Mesothelial cell of epicardium (in vitro differentiated cells): ENCODE data around the gene ADGRA3. TPM values are rescaled to one million over a fixed set of nuclear protein-coding genes. Genes with fewer than 3 reads are reported as not detected.

ENCODE experiments used
- DNase-seq, 2 experiments: peaks; one replicate each; pipeline ENCODE4 v3.0.0; 2021; ENCODE audit warnings: low spot score in 2 of 2; ENCODE audit not compliant: unreplicated experiment in 2 of 2
- H3K27ac Mint-ChIP-seq: 2 replicates; pipeline ENCODE4 v1.8.0; 2021; ENCODE audit warnings: mixed read lengths
- H3K27me3 Mint-ChIP-seq: 2 replicates; pipeline ENCODE4 v1.8.0; 2021; ENCODE audit warnings: low read depth, mixed read lengths
- H3K36me3 Mint-ChIP-seq: 2 replicates; pipeline ENCODE4 v1.8.0; 2021; ENCODE audit warnings: mixed read lengths
- H3K4me1 Mint-ChIP-seq: 2 replicates; pipeline ENCODE4 v1.8.0; 2021; ENCODE audit warnings: mixed read lengths
- H3K4me3 Mint-ChIP-seq: 2 replicates; pipeline ENCODE4 v1.8.0; 2021; ENCODE audit warnings: mild to moderate bottlenecking, moderate library complexity, mixed read lengths
- H3K9me3 Mint-ChIP-seq: 2 replicates; pipeline ENCODE4 v1.8.0; 2021; ENCODE audit warnings: mixed read lengths
- total RNA-seq: library from RNA; stranded (reverse); gene quantifications from 3 replicates; pipeline ENCODE4 v1.2.1, GENCODE V29; 2021
- TF ChIP-seq, protein P1 (sequence below): fragments of 200-600 bp; sonication (generic); IDR thresholded peaks from one replicate; pipeline ENCODE4 v1.5.0; 2021; ENCODE audit warnings: antibody characterized with exemption; ENCODE audit not compliant: unreplicated experiment

ADGRA3 gene
- total RNA-seq, 1 donor from 2014 or later, result 109 TPM

DNA sequence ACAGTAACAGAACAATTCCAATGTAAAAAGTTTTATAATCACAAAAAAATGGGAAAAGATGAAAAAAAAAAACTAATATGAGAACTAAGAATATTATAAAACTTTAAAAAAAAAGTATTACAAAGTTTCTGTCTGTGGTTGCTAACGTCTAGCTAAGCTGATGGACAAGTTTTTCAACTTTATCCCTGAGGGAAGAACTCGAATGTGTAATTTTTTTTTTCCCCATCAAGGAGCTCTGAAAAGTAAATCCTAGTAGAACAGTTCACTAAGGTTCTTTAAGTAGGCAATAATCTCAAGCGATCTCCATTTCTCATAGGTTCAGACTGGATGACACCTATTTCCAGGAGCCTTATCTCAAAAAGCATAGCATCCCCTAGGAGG lies 14.2 kb downstream of the ADGRA3 start:
- Mint-ChIP-seq H3K9me3 (no peaks in the 10 kb centered on the region), H3K36me3 (no peaks in the 10 kb centered on the region), H3K4me3 (no peak overlapping the region), H3K27ac (no peak overlapping the region), H3K4me1 (peaks cover 13% of the 10 kb centered on the region), H3K27me3 (no peaks in the 10 kb centered on the region)
- DNase-seq, result no peak
- TF ChIP-seq, protein P1, sequence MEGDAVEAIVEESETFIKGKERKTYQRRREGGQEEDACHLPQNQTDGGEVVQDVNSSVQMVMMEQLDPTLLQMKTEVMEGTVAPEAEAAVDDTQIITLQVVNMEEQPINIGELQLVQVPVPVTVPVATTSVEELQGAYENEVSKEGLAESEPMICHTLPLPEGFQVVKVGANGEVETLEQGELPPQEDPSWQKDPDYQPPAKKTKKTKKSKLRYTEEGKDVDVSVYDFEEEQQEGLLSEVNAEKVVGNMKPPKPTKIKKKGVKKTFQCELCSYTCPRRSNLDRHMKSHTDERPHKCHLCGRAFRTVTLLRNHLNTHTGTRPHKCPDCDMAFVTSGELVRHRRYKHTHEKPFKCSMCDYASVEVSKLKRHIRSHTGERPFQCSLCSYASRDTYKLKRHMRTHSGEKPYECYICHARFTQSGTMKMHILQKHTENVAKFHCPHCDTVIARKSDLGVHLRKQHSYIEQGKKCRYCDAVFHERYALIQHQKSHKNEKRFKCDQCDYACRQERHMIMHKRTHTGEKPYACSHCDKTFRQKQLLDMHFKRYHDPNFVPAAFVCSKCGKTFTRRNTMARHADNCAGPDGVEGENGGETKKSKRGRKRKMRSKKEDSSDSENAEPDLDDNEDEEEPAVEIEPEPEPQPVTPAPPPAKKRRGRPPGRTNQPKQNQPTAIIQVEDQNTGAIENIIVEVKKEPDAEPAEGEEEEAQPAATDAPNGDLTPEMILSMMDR, result no peak

DNA sequence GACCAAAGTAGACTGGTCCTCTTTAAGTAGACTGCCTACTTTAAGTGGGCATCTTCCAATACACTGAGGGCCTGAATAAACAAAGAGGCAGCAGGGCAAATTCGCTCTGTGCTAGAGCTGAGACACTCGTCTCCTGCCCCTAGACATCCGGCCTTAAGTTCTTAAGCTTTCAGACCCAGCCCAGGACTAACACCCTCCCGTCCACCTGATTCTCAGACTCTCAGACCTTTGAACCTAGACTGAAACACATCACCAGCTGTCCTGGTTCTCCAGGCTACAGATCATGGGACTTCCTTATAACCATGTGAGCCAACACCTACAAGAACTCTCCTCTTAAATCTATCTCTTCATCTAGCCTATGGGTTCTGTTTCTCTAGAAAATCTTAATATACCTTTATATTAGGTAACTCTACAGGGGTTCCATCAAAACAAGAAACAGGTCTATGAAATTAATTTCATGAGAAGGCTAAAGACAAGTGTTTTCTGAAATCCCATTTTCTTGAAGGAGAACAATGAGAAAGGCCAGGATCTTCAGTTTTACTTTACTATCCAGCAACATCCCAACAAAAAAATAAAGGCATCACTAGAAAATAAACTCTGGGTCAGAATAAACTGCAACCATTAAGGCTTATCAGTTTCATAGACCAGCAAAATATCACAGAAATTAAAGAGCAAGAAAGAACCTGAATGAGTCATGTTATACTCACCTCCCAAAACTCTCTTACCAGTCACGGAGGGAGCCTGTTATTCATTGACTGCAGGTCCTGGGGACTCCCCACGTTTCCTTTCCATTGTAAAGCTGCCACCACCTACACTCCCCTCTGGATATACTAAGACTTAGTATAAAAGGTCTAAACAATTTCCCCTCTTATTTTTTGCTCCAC lies 14.8 kb downstream of the ADGRA3 start:
- DNase-seq, result no peak
- H3K9me3 Mint-ChIP-seq, result no peaks in the 10 kb centered on the region
- no peak overlapping the region for H3K27ac Mint-ChIP-seq
- H3K4me1 Mint-ChIP-seq, result peaks cover 13% of the 10 kb centered on the region
- TF ChIP-seq, protein P1, result no peak
- no peak overlapping the region for H3K4me3 Mint-ChIP-seq
- peaks cover 3% of the 10 kb centered on the region for H3K36me3 Mint-ChIP-seq
- no peaks in the 10 kb centered on the region for H3K27me3 Mint-ChIP-seq

DNA sequence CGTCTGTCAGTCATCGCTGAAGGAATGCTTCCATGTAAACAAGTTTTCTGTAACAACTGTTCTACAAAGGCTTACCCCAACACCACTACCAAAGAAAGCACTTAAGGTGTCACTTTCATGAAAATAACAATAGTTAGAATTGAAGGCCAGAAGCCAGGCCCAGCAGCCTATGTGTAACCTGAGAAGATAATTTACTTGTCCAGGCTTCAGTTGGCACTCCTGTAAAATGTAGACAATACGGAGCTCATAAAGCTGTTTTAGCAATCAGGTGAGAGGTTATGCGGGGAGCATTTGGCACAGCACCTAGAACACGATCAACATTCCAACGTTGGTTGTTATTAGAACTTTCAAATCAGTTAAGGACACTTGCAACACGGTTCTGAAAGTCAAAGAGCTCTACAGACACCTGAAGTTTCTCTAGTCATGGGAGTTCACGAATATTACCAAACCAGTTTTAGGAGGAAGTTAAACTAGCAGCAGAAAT lies 15.7 kb downstream of the ADGRA3 start:
- Mint-ChIP-seq H3K27ac (no peak overlapping the region), H3K9me3 (peaks cover under 1% of the 10 kb centered on the region), H3K4me1 (peaks cover 8% of the 10 kb centered on the region), H3K4me3 (no peak overlapping the region), H3K27me3 (no peaks in the 10 kb centered on the region), H3K36me3 (peaks cover 5% of the 10 kb centered on the region)
- TF ChIP-seq, protein P1, result no peak
- DNase-seq, result no peak

DNA sequence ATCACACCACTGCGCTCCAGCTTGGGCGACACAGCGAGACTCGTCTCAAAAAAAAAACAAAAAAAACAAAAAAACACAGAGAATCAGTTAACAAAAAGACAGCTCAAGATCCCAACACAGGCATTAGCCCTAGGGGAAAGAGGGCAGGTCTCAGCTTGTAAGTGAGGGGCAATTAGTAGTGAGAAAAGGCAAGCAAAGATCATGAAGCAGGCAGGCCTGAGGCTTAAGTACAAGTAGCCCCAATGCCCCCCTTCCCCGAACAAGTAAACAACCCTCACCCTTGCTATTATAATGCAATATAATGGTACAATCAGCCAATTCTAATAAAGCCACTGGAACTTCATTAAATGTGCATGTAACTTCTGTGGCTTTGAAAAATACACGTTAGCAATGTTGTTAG lies 17.0 kb downstream of the ADGRA3 start:
- peaks cover 3% of the 10 kb centered on the region for H3K4me1 Mint-ChIP-seq
- peaks cover 7% of the 10 kb centered on the region for H3K9me3 Mint-ChIP-seq
- peak overlapping the region; percentile 89 for H3K27ac Mint-ChIP-seq
- H3K4me3 Mint-ChIP-seq, result no peak overlapping the region
- peaks cover 10% of the 10 kb centered on the region for H3K36me3 Mint-ChIP-seq
- DNase-seq, result no peak
- no peaks in the 10 kb centered on the region for H3K27me3 Mint-ChIP-seq
- TF ChIP-seq, protein P1, result no peak

DNA sequence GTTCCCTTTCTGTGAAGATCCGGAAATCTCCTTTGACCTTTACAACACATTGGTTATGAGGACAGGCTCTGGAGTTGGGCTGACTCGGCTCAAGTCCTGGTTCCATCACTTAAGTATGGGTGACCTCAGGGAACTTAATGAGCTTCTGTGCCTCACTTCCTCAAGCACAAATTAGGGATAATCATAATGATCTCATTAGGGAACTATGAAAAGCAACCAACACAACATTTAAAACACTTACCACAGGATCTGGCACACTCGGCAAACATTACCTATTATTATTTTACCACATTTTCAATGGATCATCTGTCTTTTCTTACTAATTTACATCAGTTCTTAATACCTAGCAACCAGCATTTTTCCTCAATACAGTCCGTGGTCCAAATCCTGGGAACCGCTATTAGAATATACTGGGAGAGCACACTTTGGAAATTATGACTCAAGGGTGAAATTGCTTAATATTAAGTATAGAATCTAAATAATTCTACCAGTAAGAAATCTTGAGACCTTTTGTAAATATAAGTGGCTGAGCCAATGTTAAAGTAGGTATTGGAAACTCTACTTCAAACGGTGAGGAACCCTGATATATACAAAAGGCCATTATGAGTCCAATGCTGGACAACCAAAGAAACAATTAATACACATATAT lies 19.6 kb downstream of the ADGRA3 start:
- Mint-ChIP-seq H3K36me3 (peaks cover 10% of the 10 kb centered on the region), H3K9me3 (peaks cover 7% of the 10 kb centered on the region), H3K27me3 (no peaks in the 10 kb centered on the region), H3K27ac (no peak overlapping the region), H3K4me1 (peaks cover 3% of the 10 kb centered on the region), H3K4me3 (no peak overlapping the region)
- TF ChIP-seq, protein P1, result no peak
- DNase-seq, result no peak
